HG02852 (cell line): ENCODE data around the gene TMEM240.

Experiments used
- ATAC-seq: cut with Tn5 transposase; IDR thresholded peaks from one replicate; pipeline ENCODE4 v1.9.1; 2021; ENCODE audit warnings: mild to moderate bottlenecking, moderate library complexity; ENCODE audit not compliant: unreplicated experiment

Gene TMEM240

GRCh38 chr1:1540090-1540817, at the start of gene TMEM240:
Gene TMEM240, minus strand, starts transcription at chr1:1540624. Its CDS starts 278 bp downstream, at chr1:1540346.
- no peak for ATAC-seq

GRCh38 chr1:1583347-1584010, 43.1 kb upstream of the TMEM240 start:
- no peak for ATAC-seq

GRCh38 chr1:1582585-1583346, 42.3 kb upstream of the TMEM240 start:
- ATAC-seq = no peak

- no peak for ATAC-seq
Observed at GRCh38 chr1:1578371-1578940, 38.0 kb upstream of the TMEM240 start.

- no peak for ATAC-seq
Observed at GRCh38 chr1:1577367-1578011, 37.1 kb upstream of the TMEM240 start.

GRCh38 chr1:1574721-1575537, 34.5 kb upstream of the TMEM240 start, which contains the start of gene SSU72:
Gene SSU72, minus strand, starts transcription at chr1:1574863. Its CDS starts 306 bp downstream, at chr1:1574557.
- peak; percentile 78 for ATAC-seq

GRCh38 chr1:1573843-1574720, 33.7 kb upstream of the TMEM240 start:
- peak; percentile 64 for ATAC-seq

- ATAC-seq = no peak
Observed at GRCh38 chr1:1569341-1569740, 28.9 kb upstream of the TMEM240 start.

GRCh38 chr1:1567891-1568291, 27.5 kb upstream of the TMEM240 start:
- ATAC-seq = no peak

GRCh38 chr1:1567152-1567875, 26.9 kb upstream of the TMEM240 start:
- no peak for ATAC-seq

GRCh38 chr1:1565340-1565739, 24.9 kb upstream of the TMEM240 start:
- no peak for ATAC-seq

GRCh38 chr1:1564268-1564667, 23.8 kb upstream of the TMEM240 start:
- ATAC-seq = no peak

- ATAC-seq = no peak
Observed at GRCh38 chr1:1563688-1564087, 23.3 kb upstream of the TMEM240 start.

- no peak for ATAC-seq
Observed at GRCh38 chr1:1562556-1563195, 22.3 kb upstream of the TMEM240 start.

GRCh38 chr1:1561801-1562470, 21.5 kb upstream of the TMEM240 start:
- ATAC-seq = no peak

GRCh38 chr1:1560178-1560577, 19.8 kb upstream of the TMEM240 start:
- ATAC-seq = no peak

- ATAC-seq = no peak
Observed at GRCh38 chr1:1559066-1559465, 18.6 kb upstream of the TMEM240 start.
